Pulmonary artery endothelial cell (primary cell): ENCODE measurements around the gene SPOUT1. TPM values are rescaled to one million over a fixed set of nuclear protein-coding genes. Genes with fewer than 3 reads are reported as not detected.

Experiments
- DNase-seq: peaks from one replicate; pipeline ENCODE4 v3.0.0-alpha.2; 2011; ENCODE audit warnings: low read depth, low spot score
- total RNA-seq: library from RNA; depleted of rRNA; stranded (reverse); fragments of >200 nt; gene quantifications from 2 replicates; pipeline ENCODE4 v1.2.3, GENCODE V29; 2014

The SPOUT1 gene
- total RNA-seq, 1 donor from 2014 or later = 16.3 TPM

DNA sequence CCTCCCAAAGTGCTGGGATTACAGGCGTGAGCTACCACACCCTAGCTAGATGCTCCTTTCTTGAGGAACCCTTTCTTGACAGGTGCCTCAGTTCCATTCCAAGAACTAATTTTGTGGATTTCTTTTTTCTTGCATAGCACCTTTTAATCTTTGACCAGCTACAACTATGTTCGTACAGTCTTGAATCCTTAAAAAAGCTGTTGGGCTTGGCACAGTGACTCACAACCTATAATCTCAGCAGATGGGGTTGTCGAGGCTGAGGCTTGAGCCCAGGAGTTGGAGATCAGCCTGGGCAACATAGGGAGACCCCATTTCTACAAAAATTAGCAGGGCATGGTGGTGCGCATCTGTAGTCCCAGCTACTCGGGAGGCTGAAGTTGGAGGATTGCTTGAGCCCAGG, 56.5 kb downstream of the SPOUT1 start:
- DNase-seq = no peak

- peak; percentile 60 for DNase-seq
These were observed 57.7 kb downstream of the SPOUT1 start, which contains the start of gene ZER1 for GRCh38 chr9:128771745-128772519. Gene ZER1, minus strand, starts transcription at chr9:128771927. Its CDS starts 16,362 bp downstream, at chr9:128755565.

DNA sequence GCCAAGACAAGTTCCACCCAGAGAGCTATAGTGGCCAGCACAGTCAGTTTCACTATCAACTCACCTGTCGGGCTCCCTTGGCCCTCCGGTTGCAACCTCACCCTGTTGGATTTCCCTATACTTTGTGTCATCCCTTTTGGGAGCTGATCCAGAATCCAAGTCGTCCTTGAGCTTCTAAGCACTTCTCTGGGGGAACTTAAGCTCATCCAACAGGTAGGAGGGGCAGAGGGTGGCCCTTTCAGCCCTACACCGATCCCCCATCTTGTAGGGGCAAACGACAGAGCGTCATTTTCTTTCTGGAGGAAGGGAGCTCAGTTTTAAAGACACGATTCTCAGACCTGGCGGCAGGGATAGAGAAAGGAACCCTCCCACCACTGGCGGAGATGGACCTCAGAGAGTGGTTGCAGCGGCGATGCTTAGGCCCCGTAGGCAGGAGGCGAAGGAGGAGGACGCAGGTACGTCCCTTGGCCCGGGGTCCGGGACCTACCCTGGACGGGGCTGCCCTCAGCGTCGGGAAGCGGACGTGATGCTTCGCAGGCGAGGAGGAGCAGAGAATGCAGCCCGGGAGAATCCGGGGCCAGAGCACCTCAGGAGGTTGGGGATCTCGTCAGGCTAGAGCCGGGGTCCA, 58.4 kb downstream of the SPOUT1 start:
- DNase-seq = no peak

DNA sequence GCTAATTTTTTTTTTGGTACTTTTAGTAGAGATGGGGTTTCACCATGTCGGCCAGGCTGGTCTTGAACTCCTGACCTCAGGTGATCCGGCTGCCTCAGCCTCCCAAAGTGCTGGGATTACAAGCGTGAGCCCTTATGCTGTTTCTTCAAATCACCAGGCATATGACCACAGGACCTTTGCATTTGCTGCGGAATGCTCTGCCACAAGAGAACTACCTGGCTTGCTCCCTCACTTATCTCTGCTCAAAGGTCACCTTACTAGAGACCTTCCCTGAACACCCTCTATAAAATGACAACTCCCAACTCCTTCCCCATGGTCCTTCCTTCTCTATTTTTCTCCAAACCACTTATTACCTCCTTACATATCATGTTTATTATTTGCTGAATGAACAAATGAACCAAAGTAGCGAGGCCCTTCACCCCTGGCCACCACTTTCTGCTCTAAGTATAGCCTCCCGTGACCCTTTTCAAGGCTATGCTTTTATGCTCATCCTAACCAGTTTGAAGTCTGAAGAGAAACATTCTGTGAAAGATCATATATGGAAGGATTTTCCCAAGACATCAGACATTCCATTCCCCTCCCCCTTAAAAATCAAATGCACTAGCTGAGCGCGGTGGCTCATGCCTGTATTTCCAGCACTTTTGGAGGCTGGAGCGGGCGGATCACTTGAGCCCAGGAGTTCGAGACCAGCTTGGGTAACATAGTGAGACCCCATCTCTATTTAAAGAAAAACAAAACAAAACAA, 59.1 kb downstream of the SPOUT1 start:
- DNase-seq = no peak

Other genes with a start within 250 kb of the SPOUT1 start
- 86.4 and 101 TPM in 2 replicates for gene DYNC2I2, start 172.9 kb downstream of the SPOUT1 start, total RNA-seq
- gene SET, start 140.6 kb downstream of the SPOUT1 start, total RNA-seq = 618 and 795 TPM in 2 replicates
- 20.6 and 22.1 TPM in 2 replicates for gene PKN3, start 127.3 kb downstream of the SPOUT1 start, total RNA-seq
- gene ZDHHC12, start 105.7 kb downstream of the SPOUT1 start, total RNA-seq = 34.8 and 35.6 TPM in 2 replicates
- 12.2 and 14.1 TPM in 2 replicates for gene ZER1, start 57.9 kb downstream of the SPOUT1 start, total RNA-seq
- 12.3 and 16.8 TPM in 2 replicates for gene TBC1D13, start 42.5 kb downstream of the SPOUT1 start, total RNA-seq
- 29.1 and 37.5 TPM in 2 replicates for gene ENDOG, start 11.3 kb downstream of the SPOUT1 start, total RNA-seq
- 11.0 and 12.4 TPM in 2 replicates for gene KYAT1, start 52.2 kb upstream of the SPOUT1 start, total RNA-seq
- 104 and 129 TPM in 2 replicates for gene LRRC8A, start 52.3 kb upstream of the SPOUT1 start, total RNA-seq
- 0.20 and 0.81 TPM in 2 replicates for gene PHYHD1, start 91.2 kb upstream of the SPOUT1 start, total RNA-seq
- gene DOLK, start 117.8 kb upstream of the SPOUT1 start, total RNA-seq = 27.8 and 30.6 TPM in 2 replicates
- 54.3 and 79.3 TPM in 2 replicates for gene NUP188, start 117.9 kb upstream of the SPOUT1 start, total RNA-seq
- 36.0 and 36.9 TPM in 2 replicates for gene SH3GLB2, start 198.5 kb upstream of the SPOUT1 start, total RNA-seq
- 23.4 and 37.2 TPM in 2 replicates for gene MIGA2, start 206.8 kb upstream of the SPOUT1 start, total RNA-seq